ENCODE measurements around the gene PPAT.
A peak's percentile ranks its signal among the peaks of the same experiment; 100 is the strongest.

PPAT gene

DNA sequence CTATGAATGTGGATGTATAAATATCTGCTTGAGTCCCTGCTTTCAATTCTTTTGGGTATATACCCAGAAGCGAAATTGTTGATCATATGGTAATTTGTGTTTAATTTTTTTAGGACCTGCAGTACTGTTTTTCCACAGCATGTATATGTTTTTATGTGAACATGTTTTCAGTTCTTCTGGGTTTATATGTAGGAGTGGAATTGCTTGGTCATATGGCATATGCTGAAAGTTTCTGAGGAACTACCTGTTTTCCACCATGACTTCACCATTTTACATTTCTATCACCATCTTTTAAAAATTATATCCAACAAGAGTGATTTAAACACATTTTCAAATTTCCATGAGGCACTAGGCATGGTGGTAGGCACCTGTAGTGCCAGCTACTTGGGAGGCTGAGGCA is 8.2 kb downstream of the PPAT start:
- Histone ChIP-seq H3K27me3 (no peaks in the 10 kb centered on the region), H3K4me1 (no peaks in the 10 kb centered on the region), H3K4me3 (ENCODE audit: low read depth, low read length) (no peak overlapping the region), H3K9me3 (no peaks in the 10 kb centered on the region), H3K36me3 (peaks cover 14% of the 10 kb centered on the region)
- no peak for DNase-seq
- TF ChIP-seq, protein P1, sequence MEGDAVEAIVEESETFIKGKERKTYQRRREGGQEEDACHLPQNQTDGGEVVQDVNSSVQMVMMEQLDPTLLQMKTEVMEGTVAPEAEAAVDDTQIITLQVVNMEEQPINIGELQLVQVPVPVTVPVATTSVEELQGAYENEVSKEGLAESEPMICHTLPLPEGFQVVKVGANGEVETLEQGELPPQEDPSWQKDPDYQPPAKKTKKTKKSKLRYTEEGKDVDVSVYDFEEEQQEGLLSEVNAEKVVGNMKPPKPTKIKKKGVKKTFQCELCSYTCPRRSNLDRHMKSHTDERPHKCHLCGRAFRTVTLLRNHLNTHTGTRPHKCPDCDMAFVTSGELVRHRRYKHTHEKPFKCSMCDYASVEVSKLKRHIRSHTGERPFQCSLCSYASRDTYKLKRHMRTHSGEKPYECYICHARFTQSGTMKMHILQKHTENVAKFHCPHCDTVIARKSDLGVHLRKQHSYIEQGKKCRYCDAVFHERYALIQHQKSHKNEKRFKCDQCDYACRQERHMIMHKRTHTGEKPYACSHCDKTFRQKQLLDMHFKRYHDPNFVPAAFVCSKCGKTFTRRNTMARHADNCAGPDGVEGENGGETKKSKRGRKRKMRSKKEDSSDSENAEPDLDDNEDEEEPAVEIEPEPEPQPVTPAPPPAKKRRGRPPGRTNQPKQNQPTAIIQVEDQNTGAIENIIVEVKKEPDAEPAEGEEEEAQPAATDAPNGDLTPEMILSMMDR (IDR thresholded peaks at IDR 0.05; ENCODE audit: low read depth, low read length) = no peak

DNA sequence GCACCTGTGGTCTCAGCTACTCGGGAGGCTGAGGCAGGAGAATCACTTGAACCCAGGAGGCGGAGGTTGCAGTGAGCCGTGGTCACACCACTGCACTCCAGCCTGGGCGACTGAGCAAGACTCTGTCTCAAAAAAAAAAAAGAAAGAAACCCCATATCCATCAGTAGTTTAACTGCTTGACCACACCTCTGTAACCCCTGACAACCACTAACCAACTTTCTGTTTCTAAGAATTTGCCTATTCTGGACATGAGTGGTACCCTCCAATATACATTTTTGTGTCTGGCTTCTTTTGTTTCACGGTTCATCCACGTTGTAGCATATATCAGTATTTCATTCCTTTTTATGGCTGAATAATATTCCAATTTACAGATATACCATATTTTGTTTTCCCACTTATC is 9.1 kb downstream of the PPAT start:
- peaks cover 14% of the 10 kb centered on the region for H3K36me3 ChIP-seq
- no peak overlapping the region for H3K4me3 ChIP-seq (ENCODE audit: low read depth, low read length)
- no peaks in the 10 kb centered on the region for H3K4me1 ChIP-seq
- TF ChIP-seq, protein P1 (IDR thresholded peaks at IDR 0.05; ENCODE audit: low read depth, low read length) = no peak
- no peak for DNase-seq
- H3K27me3 ChIP-seq = no peaks in the 10 kb centered on the region
- H3K9me3 ChIP-seq = no peaks in the 10 kb centered on the region

DNA sequence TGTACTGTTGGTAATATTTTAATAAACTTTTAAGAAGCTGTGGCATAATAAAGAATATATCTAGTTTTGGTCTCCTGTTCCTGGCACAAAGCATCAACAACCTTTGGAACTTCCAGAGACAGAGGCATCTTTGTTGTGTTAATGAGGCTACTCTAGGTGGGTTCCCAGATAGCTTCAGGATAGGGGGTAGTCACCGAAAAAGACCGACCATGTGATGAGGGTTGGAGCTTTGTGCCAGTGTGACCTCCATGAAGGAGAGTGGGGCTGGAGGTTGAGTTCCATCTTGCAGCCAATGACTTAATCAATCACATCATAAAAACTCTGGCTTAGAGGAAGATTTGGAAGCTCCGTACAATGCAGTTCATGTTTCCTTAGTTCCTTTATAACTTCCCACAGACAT is 9.9 kb downstream of the PPAT start:
- no peaks in the 10 kb centered on the region for H3K27me3 ChIP-seq
- H3K4me1 ChIP-seq = no peaks in the 10 kb centered on the region
- H3K9me3 ChIP-seq = no peaks in the 10 kb centered on the region
- H3K36me3 ChIP-seq = peaks cover 14% of the 10 kb centered on the region
- no peak for DNase-seq
- TF ChIP-seq, protein P1 (IDR thresholded peaks at IDR 0.05; ENCODE audit: low read depth, low read length) = no peak
- no peak overlapping the region for H3K4me3 ChIP-seq (ENCODE audit: low read depth, low read length)

DNA sequence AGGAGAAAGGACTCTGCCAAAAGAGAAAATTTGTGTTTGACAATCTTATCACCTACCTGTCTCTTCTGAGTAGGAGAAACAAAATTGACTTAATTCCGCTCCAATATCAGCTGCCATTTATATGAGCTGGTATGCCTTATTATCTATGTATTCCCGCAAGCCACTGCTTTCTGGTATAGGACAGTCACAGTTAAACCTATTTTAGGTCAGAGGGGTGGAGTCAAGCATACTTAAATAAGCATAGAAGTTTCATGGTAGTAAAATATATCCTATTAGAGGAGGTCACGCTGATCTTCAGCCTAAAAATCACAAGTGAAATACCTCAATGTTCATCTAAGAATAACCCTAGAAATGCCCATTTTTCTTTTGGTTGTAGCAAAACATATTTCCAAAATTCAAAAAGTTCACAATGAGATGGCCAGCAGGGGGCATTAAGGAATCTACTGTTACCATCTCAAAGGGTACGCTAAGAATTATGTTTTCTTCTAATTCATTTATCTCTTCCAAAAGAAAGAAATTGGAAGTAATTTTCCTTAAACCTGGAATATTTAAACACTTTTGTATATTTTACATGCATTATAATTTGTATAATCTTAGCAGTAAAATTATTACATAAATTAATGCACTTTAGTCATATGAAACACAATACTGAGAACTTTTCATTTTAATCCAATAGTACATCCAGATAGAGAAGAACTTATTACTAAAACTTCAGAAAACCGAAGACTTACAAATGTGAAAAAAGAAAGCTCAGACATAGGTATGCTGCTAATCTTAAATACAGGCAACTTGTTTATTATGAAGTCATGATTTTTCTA is 10.5 kb downstream of the PPAT start:
- Histone ChIP-seq H3K4me1 (no peaks in the 10 kb centered on the region), H3K36me3 (peaks cover 14% of the 10 kb centered on the region), H3K27me3 (no peaks in the 10 kb centered on the region), H3K4me3 (ENCODE audit: low read depth, low read length) (no peak overlapping the region), H3K9me3 (no peaks in the 10 kb centered on the region)
- TF ChIP-seq, protein P1 (IDR thresholded peaks at IDR 0.05; ENCODE audit: low read depth, low read length) = peak; percentile 69
- DNase-seq = peak; percentile 22

DNA sequence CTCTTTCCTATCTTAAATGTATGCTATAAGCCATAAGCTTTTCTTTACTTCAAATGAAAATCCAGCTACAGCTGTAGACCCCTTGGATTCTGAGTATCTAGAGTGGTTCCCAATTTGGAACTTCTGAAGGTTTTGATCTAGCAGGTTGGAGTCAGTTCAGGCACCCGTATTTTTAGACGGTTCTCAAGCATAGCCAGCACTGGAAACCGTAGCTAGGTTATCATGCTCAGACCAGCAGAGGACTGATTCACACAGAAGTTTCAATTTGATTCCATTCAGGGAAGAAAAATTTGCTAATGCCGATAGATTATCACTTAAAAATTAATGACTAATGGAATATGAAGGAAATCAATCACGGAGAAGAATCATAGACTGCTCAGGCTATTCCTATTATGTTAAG is 11.2 kb downstream of the PPAT start:
- TF ChIP-seq, protein P1 (IDR thresholded peaks at IDR 0.05; ENCODE audit: low read depth, low read length) = no peak
- Histone ChIP-seq H3K4me1 (no peaks in the 10 kb centered on the region), H3K9me3 (no peaks in the 10 kb centered on the region), H3K27me3 (no peaks in the 10 kb centered on the region), H3K36me3 (peaks cover 14% of the 10 kb centered on the region), H3K4me3 (ENCODE audit: low read depth, low read length) (no peak overlapping the region)
- DNase-seq = no peak

DNA sequence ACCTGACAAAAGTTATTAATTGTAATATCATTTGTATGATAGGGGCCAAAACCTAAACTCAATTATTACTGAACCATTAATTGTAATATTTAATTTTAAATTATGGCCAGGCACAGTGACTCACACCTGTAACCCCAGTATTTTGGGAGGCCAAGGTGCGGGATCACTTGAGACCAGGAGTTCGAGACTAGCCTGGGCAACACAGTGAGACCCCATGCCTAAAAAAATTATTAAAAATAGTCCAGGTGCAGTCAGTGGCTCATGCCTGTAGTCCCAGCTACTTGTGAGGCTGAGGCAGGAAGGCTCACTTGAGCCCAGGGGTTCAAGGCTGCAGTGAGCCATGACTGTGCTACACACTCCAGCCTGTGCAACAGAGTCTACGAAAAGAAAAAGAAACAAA is 18.0 kb downstream of the PPAT start:
- Histone ChIP-seq H3K36me3 (no peaks in the 10 kb centered on the region), H3K27me3 (no peaks in the 10 kb centered on the region), H3K4me1 (no peaks in the 10 kb centered on the region), H3K9me3 (no peaks in the 10 kb centered on the region), H3K4me3 (ENCODE audit: low read depth, low read length) (no peak overlapping the region)
- DNase-seq = no peak
- TF ChIP-seq, protein P1 (IDR thresholded peaks at IDR 0.05; ENCODE audit: low read depth, low read length) = no peak
